HG02642 (cell line): ENCODE results near the gene PES1.
"Not testable (repeated sequence)": the region's sequence is repeated elsewhere in the genome, so short reads cannot be mapped to it uniquely, and the experiment has no call there.

Experiments used
- ATAC-seq: cut with Tn5 transposase; IDR thresholded peaks from one replicate; pipeline ENCODE4 v1.9.1; 2021; ENCODE audit warnings: mild to moderate bottlenecking; ENCODE audit not compliant: unreplicated experiment, poor library complexity

Gene PES1

GRCh38 chr22:30557243-30557642 is 34.5 kb downstream of the PES1 start:
- ATAC-seq = no peak

GRCh38 chr22:30556388-30556787 is 35.3 kb downstream of the PES1 start:
- no peak for ATAC-seq

- ATAC-seq = no peak
Observed at GRCh38 chr22:30555282-30556210, 36.2 kb downstream of the PES1 start.

- no peak for ATAC-seq
Observed at GRCh38 chr22:30553971-30554370, 37.7 kb downstream of the PES1 start.

- ATAC-seq = no peak
Observed at GRCh38 chr22:30552719-30553118, 39.0 kb downstream of the PES1 start.

GRCh38 chr22:30551813-30552212 is 39.9 kb downstream of the PES1 start:
- not testable (repeated sequence) for ATAC-seq

GRCh38 chr22:30547188-30547587 is 44.5 kb downstream of the PES1 start:
- no peak for ATAC-seq

GRCh38 chr22:30546616-30547015 is 45.1 kb downstream of the PES1 start, which contains the start of gene SEC14L6:
Gene SEC14L6, minus strand, starts transcription at chr22:30546741. Its CDS starts 59 bp downstream, at chr22:30546682.
- ATAC-seq = no peak

- ATAC-seq = no peak
Observed at GRCh38 chr22:30542811-30543188, 48.9 kb downstream of the PES1 start.

- no peak for ATAC-seq
Observed at GRCh38 chr22:30541961-30542810, 49.5 kb downstream of the PES1 start.

GRCh38 chr22:30541511-30541910 is 50.2 kb downstream of the PES1 start:
- not testable (repeated sequence) for ATAC-seq

- ATAC-seq = no peak
Observed at GRCh38 chr22:30539368-30539767, 52.3 kb downstream of the PES1 start.

GRCh38 chr22:30538280-30538679 is 53.4 kb downstream of the PES1 start:
- no peak for ATAC-seq

GRCh38 chr22:30537083-30537731 is 54.5 kb downstream of the PES1 start:
- no peak for ATAC-seq

- ATAC-seq = no peak
Observed at GRCh38 chr22:30535182-30535581, 56.5 kb downstream of the PES1 start.

- no peak for ATAC-seq
Observed at GRCh38 chr22:30531651-30532608, 59.8 kb downstream of the PES1 start.

- no peak for ATAC-seq
Observed at GRCh38 chr22:30526656-30527055, 65.1 kb downstream of the PES1 start.
